Measurements from ENCODE around the gene ERC2.

GRCh38 chr3:56484525-56485032, 16.3 kb upstream of the ERC2 start:
- TF ChIP-seq EZH2 (IDR thresholded peaks at IDR 0.05; ENCODE audit: insufficient read depth, low read length), result no peak
- no peak for TF ChIP-seq CTCF (IDR thresholded peaks at IDR 0.05; ENCODE audit: insufficient read depth, low read depth, low read length)

Data from astrocyte (in vitro differentiated cells and primary cell).